Hematopoietic multipotent progenitor cell treated with erythropoietin and hydrocortisone succinate and interleukin-3 and kit ligand, for 15 days (in vitro differentiated cells): Measurements from ENCODE around the gene RASAL1.

Source experiments
- DNase-seq: peaks from one replicate; pipeline ENCODE4 v3.0.0-alpha.2; 2015; ENCODE audit warnings: low spot score

RASAL1 gene

GRCh38 chr12:113162102-113163029 lies 26.8 kb upstream of the RASAL1 start:
- DNase-seq: no peak

GRCh38 chr12:113161415-113162016 lies 26.0 kb upstream of the RASAL1 start:
- DNase-seq: no peak

GRCh38 chr12:113159937-113160336 lies 24.4 kb upstream of the RASAL1 start:
- no peak for DNase-seq

- no peak for DNase-seq
Observed at GRCh38 chr12:113158439-113159203, 23.1 kb upstream of the RASAL1 start.

GRCh38 chr12:113157218-113157859 lies 21.8 kb upstream of the RASAL1 start:
- DNase-seq: no peak

GRCh38 chr12:113155646-113156045 lies 20.1 kb upstream of the RASAL1 start:
- DNase-seq: no peak

- DNase-seq: no peak
Observed at GRCh38 chr12:113155060-113155459, 19.5 kb upstream of the RASAL1 start.

- DNase-seq: no peak
Observed at GRCh38 chr12:113154351-113154973, 18.9 kb upstream of the RASAL1 start.

- no peak for DNase-seq
Observed at GRCh38 chr12:113152835-113153814, 17.6 kb upstream of the RASAL1 start.

- DNase-seq: no peak
Observed at GRCh38 chr12:113152196-113152834, 16.8 kb upstream of the RASAL1 start.

GRCh38 chr12:113151655-113152054 lies 16.1 kb upstream of the RASAL1 start:
- DNase-seq: no peak

- no peak for DNase-seq
Observed at GRCh38 chr12:113149361-113150150, 14.0 kb upstream of the RASAL1 start, which contains the start of gene CFAP73. Gene CFAP73, plus strand, starts transcription at chr12:113149724. Its CDS starts 134 bp downstream, at chr12:113149858.

GRCh38 chr12:113146999-113147398 lies 11.4 kb upstream of the RASAL1 start:
- DNase-seq: no peak

- DNase-seq: no peak
Observed at GRCh38 chr12:113145720-113146551, 10.4 kb upstream of the RASAL1 start.

- DNase-seq: no peak
Observed at GRCh38 chr12:113144806-113145205, 9.2 kb upstream of the RASAL1 start.

- DNase-seq: no peak
Observed at GRCh38 chr12:113143959-113144358, 8.4 kb upstream of the RASAL1 start.

GRCh38 chr12:113142886-113143332 lies 7.3 kb upstream of the RASAL1 start:
- DNase-seq: no peak
